ENCODE results near the gene LAMA4. TPM values are rescaled to one million over a fixed set of nuclear protein-coding genes. Genes with fewer than 3 reads are reported as not detected.

The LAMA4 gene
- total RNA-seq, 1 experiment from 2014 or later, result 11.9 TPM

DNA sequence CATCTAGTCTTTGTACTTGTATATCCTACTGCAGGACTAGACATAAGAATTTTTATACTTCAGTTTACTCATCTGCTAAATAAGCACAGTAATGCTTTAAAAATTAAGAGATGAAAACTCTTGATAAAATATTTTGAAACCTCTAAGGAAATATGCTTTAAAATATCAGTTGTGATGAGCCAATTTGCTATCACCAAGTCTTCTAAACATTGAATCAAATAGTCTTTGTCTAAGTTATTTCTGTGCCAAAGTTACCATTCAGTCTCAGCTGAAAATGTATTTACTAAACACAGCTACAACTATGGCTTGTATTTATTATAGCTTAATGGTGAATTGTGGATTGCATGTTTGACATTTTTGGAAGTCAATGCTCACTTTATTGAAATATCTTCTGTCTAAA is 46.5 kb upstream of the LAMA4 start:
- TF ChIP-seq TCF7L2 (IDR thresholded peaks at IDR 0.05; ENCODE audit: low read depth, low read length), result no peak
- TF ChIP-seq, protein P1, sequence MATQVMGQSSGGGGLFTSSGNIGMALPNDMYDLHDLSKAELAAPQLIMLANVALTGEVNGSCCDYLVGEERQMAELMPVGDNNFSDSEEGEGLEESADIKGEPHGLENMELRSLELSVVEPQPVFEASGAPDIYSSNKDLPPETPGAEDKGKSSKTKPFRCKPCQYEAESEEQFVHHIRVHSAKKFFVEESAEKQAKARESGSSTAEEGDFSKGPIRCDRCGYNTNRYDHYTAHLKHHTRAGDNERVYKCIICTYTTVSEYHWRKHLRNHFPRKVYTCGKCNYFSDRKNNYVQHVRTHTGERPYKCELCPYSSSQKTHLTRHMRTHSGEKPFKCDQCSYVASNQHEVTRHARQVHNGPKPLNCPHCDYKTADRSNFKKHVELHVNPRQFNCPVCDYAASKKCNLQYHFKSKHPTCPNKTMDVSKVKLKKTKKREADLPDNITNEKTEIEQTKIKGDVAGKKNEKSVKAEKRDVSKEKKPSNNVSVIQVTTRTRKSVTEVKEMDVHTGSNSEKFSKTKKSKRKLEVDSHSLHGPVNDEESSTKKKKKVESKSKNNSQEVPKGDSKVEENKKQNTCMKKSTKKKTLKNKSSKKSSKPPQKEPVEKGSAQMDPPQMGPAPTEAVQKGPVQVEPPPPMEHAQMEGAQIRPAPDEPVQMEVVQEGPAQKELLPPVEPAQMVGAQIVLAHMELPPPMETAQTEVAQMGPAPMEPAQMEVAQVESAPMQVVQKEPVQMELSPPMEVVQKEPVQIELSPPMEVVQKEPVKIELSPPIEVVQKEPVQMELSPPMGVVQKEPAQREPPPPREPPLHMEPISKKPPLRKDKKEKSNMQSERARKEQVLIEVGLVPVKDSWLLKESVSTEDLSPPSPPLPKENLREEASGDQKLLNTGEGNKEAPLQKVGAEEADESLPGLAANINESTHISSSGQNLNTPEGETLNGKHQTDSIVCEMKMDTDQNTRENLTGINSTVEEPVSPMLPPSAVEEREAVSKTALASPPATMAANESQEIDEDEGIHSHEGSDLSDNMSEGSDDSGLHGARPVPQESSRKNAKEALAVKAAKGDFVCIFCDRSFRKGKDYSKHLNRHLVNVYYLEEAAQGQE (IDR thresholded peaks at IDR 0.05; ENCODE audit: insufficient read depth in 1 of 2, low read depth in 2 of 2, low read length in 1 of 2), result no peak
- no peak for TF ChIP-seq CTCF (IDR thresholded peaks at IDR 0.05)
- TF ChIP-seq SIN3A (IDR thresholded peaks at IDR 0.05; ENCODE audit: borderline replicate concordance, insufficient read depth, low read depth, low read length), result no peak
- TF ChIP-seq POLR2AphosphoS5 (IDR thresholded peaks at IDR 0.05; ENCODE audit: low read depth, low read length), result no peak
- BruUV-seq (replicated peaks), result no TSS peak
- DNase-seq (ENCODE audit: low read depth, low spot score), result no peak
- intact Hi-C loops (cut with micrococcal nuclease; ENCODE audit: unreplicated experiment) (no loop called here), in situ Hi-C loops (cut with HindIII; ENCODE audit: low pct_unique_long_range_greater_than_20kb, low sequenced_read_pairs) (no loop called here)
- ATAC-seq, result no peak
- H3K27me3 ChIP-seq (ENCODE audit: control insufficient read depth, insufficient read depth, low read length), result no peaks in the 10 kb centered on the region
- no peaks in the 10 kb centered on the region for H3K4me1 ChIP-seq (ENCODE audit: control insufficient read depth, insufficient read depth, low read length)
- H3K9me3 ChIP-seq (ENCODE audit: control insufficient read depth, insufficient read depth, low read depth, low read length), result no peaks in the 10 kb centered on the region
- CTCF ChIA-PET, result no interaction called here
- POLR2A ChIA-PET, result no interaction called here
- no peaks in the 10 kb centered on the region for H3K36me3 ChIP-seq (ENCODE audit: control insufficient read depth, insufficient read depth, low read length)
- no peak overlapping the region for H3K4me3 ChIP-seq (ENCODE audit: low read depth in 2 of 2, low read length in 2 of 2)
- H3K27ac ChIP-seq (ENCODE audit: low read length), result no peak overlapping the region

- ATAC-seq, result peak; percentile 50
- ChIA-PET CTCF (no interaction called here), POLR2A (interaction anchor here (0.9 kb wide), 1 partner anchor 100 kb away, joined by 7 read pairs; no protein-coding TSS in a partner anchor)
- H3K27me3 ChIP-seq (ENCODE audit: control insufficient read depth, insufficient read depth, low read length), result no peaks in the 10 kb centered on the region
- no peaks in the 10 kb centered on the region for H3K9me3 ChIP-seq (ENCODE audit: control insufficient read depth, insufficient read depth, low read depth, low read length)
- H3K4me3 ChIP-seq (ENCODE audit: low read depth in 2 of 2, low read length in 2 of 2), result no peak overlapping the region
- TF ChIP-seq, protein P1 (IDR thresholded peaks at IDR 0.05; ENCODE audit: insufficient read depth in 1 of 2, low read depth in 2 of 2, low read length in 1 of 2), result no peak
- TF ChIP-seq SIN3A (IDR thresholded peaks at IDR 0.05; ENCODE audit: borderline replicate concordance, insufficient read depth, low read depth, low read length), result no peak
- no peak for TF ChIP-seq POLR2AphosphoS5 (IDR thresholded peaks at IDR 0.05; ENCODE audit: low read depth, low read length)
- TF ChIP-seq CTCF (IDR thresholded peaks at IDR 0.05), result no peak
- no peak for TF ChIP-seq TCF7L2 (IDR thresholded peaks at IDR 0.05; ENCODE audit: low read depth, low read length)
- no TSS peak for BruUV-seq (replicated peaks)
- intact Hi-C loops (cut with micrococcal nuclease; ENCODE audit: unreplicated experiment) (no loop called here), in situ Hi-C loops (cut with HindIII; ENCODE audit: low pct_unique_long_range_greater_than_20kb, low sequenced_read_pairs) (no loop called here)
- H3K4me1 ChIP-seq (ENCODE audit: control insufficient read depth, insufficient read depth, low read length), result no peaks in the 10 kb centered on the region
- H3K27ac ChIP-seq (ENCODE audit: low read length), result no peak overlapping the region
- H3K36me3 ChIP-seq (ENCODE audit: control insufficient read depth, insufficient read depth, low read length), result no peaks in the 10 kb centered on the region
- no peak for DNase-seq (ENCODE audit: low read depth, low spot score)
Measured at GRCh38 chr6:112298816-112299281, 44.5 kb upstream of the LAMA4 start.

Data from Panc1 (cell line).